ENCODE data around the gene BAZ2A. TPM values are rescaled to one million over a fixed set of nuclear protein-coding genes. Genes with fewer than 3 reads are reported as not detected.

The BAZ2A gene
- polyA plus RNA-seq, 1 experiment = 65.1 TPM

DNA sequence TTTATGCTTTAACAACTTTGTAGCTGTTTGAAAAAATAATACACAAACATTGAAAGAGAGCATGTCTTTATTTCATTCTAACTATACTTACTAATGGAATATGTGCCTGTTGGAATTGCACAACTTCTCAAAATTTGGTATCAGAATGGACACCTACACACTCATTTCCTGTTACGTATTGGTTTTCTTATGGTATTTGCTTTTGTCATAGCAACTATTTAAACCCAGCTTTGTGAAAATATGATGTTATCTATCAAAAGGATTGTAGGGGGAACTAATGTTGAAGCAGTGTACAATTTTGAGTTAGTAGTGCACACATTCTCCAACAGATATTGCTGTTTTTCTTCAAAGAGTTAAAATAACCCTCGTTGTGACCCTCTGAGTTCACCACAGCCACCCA lies 55.9 kb downstream of the BAZ2A start:
- Histone ChIP-seq H3K27me3 (ENCODE audit: control insufficient read depth, insufficient read depth, low read length) (no peaks in the 10 kb centered on the region), H3K4me3 (ENCODE audit: low read depth, low read length) (no peak overlapping the region), H3K36me3 (ENCODE audit: control insufficient read depth, insufficient read depth, low read length) (peaks cover 5% of the 10 kb centered on the region)
- TF ChIP-seq, protein P1, sequence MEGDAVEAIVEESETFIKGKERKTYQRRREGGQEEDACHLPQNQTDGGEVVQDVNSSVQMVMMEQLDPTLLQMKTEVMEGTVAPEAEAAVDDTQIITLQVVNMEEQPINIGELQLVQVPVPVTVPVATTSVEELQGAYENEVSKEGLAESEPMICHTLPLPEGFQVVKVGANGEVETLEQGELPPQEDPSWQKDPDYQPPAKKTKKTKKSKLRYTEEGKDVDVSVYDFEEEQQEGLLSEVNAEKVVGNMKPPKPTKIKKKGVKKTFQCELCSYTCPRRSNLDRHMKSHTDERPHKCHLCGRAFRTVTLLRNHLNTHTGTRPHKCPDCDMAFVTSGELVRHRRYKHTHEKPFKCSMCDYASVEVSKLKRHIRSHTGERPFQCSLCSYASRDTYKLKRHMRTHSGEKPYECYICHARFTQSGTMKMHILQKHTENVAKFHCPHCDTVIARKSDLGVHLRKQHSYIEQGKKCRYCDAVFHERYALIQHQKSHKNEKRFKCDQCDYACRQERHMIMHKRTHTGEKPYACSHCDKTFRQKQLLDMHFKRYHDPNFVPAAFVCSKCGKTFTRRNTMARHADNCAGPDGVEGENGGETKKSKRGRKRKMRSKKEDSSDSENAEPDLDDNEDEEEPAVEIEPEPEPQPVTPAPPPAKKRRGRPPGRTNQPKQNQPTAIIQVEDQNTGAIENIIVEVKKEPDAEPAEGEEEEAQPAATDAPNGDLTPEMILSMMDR (IDR thresholded peaks at IDR 0.05; ENCODE audit: insufficient read depth, low read depth, low read length) = no peak
- DNase-seq (ENCODE audit: low read depth) = no peak
- CTCF ChIA-PET = interaction anchor here (1.0 to 8.1 kb wide), 5 partner anchors 17 to 71 kb away, joined by 5 to 87 read pairs (median 8); no protein-coding TSS in a partner anchor
- POLR2A ChIA-PET = interaction anchor here (0.5 kb wide), 1 partner anchor 52 kb away, joined by 3 read pairs; no protein-coding TSS in a partner anchor

DNA sequence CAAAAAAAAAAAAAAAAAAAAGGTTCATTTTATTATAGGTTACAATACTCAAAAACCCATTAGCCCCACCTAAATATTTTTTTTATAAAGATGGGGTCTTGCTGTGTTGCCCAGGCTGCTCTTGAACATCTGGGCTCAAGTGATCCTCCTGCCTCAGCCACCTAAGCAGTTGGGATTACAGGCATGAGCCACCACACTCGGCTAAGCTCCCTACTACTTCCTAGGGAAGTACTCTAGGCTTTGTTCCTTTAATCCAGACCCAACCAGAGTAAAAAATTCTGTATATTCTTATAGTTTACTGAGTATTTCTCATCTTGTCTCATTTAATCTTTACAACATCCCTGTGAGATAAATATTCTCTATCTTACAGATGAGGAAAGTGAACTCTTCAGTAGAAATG lies 57.8 kb downstream of the BAZ2A start:
- peaks cover 6% of the 10 kb centered on the region for H3K36me3 ChIP-seq (ENCODE audit: control insufficient read depth, insufficient read depth, low read length)
- no peak for DNase-seq (ENCODE audit: low read depth)
- POLR2A ChIA-PET = no interaction called here
- CTCF ChIA-PET = interaction anchor here (1.3 to 8.1 kb wide), 3 partner anchors 12 to 57 kb away, joined by 3 to 87 read pairs (median 4); no protein-coding TSS in a partner anchor
- TF ChIP-seq, protein P1 (IDR thresholded peaks at IDR 0.05; ENCODE audit: insufficient read depth, low read depth, low read length) = no peak
- no peaks in the 10 kb centered on the region for H3K27me3 ChIP-seq (ENCODE audit: control insufficient read depth, insufficient read depth, low read length)
- H3K4me3 ChIP-seq (ENCODE audit: low read depth, low read length) = no peak overlapping the region

DNA sequence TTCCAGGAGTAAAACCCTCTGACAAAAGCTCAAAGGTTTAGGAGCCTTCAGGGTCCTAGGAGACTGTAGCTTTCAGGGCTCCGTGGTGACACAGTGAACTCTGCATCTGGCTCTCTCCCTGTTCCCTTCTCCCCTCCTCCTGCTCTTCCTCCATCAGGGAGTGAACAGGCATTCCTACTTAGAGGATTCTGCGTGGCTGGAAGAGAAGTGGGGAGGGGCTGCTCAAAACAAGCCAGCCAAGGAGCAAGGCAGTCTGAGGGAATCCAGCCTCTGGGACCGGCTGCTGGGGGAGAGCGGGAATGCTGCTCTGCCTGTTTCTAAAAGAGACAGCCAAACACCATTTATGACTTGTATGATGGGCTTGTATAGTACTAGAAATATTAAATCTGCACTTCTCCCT lies 59.0 kb downstream of the BAZ2A start:
- H3K36me3 ChIP-seq (ENCODE audit: control insufficient read depth, insufficient read depth, low read length) = peaks cover 6% of the 10 kb centered on the region
- no peak for DNase-seq (ENCODE audit: low read depth)
- CTCF ChIA-PET = interaction anchor here (1.5 to 3.9 kb wide), 6 partner anchors 15 to 65 kb away, joined by 3 to 30 read pairs (median 6); no protein-coding TSS in a partner anchor
- POLR2A ChIA-PET = no interaction called here
- TF ChIP-seq, protein P1 (IDR thresholded peaks at IDR 0.05; ENCODE audit: insufficient read depth, low read depth, low read length) = no peak
- H3K4me3 ChIP-seq (ENCODE audit: low read depth, low read length) = no peak overlapping the region
- H3K27me3 ChIP-seq (ENCODE audit: control insufficient read depth, insufficient read depth, low read length) = no peaks in the 10 kb centered on the region

DNA sequence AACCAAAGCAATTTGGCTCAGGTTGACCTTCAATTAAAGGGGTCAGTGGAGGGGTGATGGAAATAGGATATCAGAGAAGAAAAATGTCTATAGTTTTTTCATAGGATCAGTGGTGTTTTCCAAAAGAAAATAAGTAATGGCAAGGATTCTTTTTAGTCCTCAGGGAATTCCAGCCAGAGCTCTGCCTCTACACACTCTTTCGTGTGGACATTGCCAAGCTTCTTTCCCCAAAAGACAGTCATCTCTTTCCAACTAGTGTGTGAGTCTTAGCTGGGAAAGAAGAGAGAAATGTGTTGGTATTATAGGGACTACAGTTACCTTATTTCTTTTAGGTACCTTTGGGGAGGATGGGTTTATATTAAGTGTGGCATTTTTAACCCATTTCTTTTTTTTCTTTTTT lies 62.0 kb downstream of the BAZ2A start:
- POLR2A ChIA-PET = no interaction called here
- TF ChIP-seq, protein P1 (IDR thresholded peaks at IDR 0.05; ENCODE audit: insufficient read depth, low read depth, low read length) = no peak

DNA sequence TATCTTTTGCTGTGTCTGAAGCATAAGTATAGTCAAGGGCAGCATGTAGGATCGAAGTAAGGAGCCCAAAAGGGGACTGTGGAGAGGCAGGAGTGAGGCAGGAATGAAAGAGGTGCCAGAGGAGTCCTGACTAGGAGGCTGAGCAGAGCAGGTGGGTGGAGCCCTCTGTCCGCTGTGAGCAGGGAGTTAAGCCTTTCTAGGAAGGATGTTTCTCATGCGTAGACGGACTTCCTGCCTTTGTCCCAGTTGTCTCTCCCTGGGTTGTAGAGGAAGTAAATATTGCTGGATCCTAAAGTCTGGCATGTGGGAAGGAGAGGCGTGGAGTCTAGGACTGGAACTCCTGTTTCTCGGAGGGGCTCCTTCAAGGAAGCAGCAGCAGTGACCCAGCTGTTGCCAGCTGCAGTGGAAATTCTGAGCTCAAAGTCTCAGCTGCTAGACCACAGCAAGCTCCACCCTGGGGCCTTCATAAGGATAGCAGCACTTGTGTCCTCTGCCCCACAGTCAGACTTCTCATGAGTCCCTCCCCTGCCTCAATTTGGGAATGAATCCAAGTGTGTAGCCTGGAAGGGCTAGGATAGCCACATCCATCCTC lies 64.5 kb downstream of the BAZ2A start:
- H3K4me3 ChIP-seq (ENCODE audit: low read depth, low read length) = no peak overlapping the region
- ChIA-PET CTCF (interaction anchor here (0.6 to 1.1 kb wide), 4 partner anchors 11 to 56 kb away, joined by 3 to 6 read pairs (median 3); no protein-coding TSS in a partner anchor), POLR2A (interaction anchor here (1.0 kb wide), 1 partner anchor 44 kb away, joined by 3 read pairs; the partner anchor contains the start of gene RBMS2)
- peak; percentile 45 for DNase-seq (ENCODE audit: low read depth)
- TF ChIP-seq, protein P1 (IDR thresholded peaks at IDR 0.05; ENCODE audit: insufficient read depth, low read depth, low read length) = peak; percentile 5; the same call in 1 of the 2 replicates
- peaks cover 8% of the 10 kb centered on the region for H3K36me3 ChIP-seq (ENCODE audit: control insufficient read depth, insufficient read depth, low read length)
- H3K27me3 ChIP-seq (ENCODE audit: control insufficient read depth, insufficient read depth, low read length) = no peaks in the 10 kb centered on the region

More for the DNA sequence above, 62.0 kb downstream of the BAZ2A start:
- CTCF ChIA-PET = interaction anchor here (0.5 to 3.9 kb wide), 4 partner anchors 19 to 544 kb away, joined by 3 to 30 read pairs (median 3); no protein-coding TSS in a partner anchor
- Histone ChIP-seq H3K36me3 (ENCODE audit: control insufficient read depth, insufficient read depth, low read length) (peaks cover 7% of the 10 kb centered on the region), H3K27me3 (ENCODE audit: control insufficient read depth, insufficient read depth, low read length) (no peaks in the 10 kb centered on the region), H3K4me3 (ENCODE audit: low read depth, low read length) (no peak overlapping the region)
- DNase-seq (ENCODE audit: low read depth) = no peak

Data from BJ (cell line).